ENCODE results near the gene OR10A7. TPM values are rescaled to one million over a fixed set of nuclear protein-coding genes. Genes with fewer than 3 reads are reported as not detected.

OR10A7 gene
- total and polyA plus RNA-seq, 2 donors (not counting 1 experiment from before 2014, with no cell fraction given) = not detected

GRCh38 chr12:55258303-55258702, 37.5 kb downstream of the OR10A7 start:
- no peak overlapping the region for H3K4me3 Mint-ChIP-seq
- CTCF ChIA-PET = no interaction called here
- H3K27me3 ChIP-seq (replicated peaks in 1 of 4; ENCODE audit: control extremely low read depth in 1 of 4, control insufficient read depth in 3 of 4, insufficient read depth in 4 of 4, low read length in 3 of 4) = peaks cover 0 to 2% (median 1%) of the 10 kb centered on the region in 4 experiments
- H3K9ac ChIP-seq (ENCODE audit: low read length) = no peak overlapping the region
- no peak overlapping the region for H3K4me3 ChIP-seq (ENCODE audit: control extremely low read depth in 1 of 5, extremely low read depth in 1 of 5, insufficient read depth in 1 of 5, low read depth in 2 of 5, low read length in 4 of 5)
- no peak overlapping the region for H3K4me2 ChIP-seq (replicated peaks; ENCODE audit: low read depth, low read length, poor library complexity, severe bottlenecking)
- POLR2A ChIA-PET = no interaction called here
- H3K27me3 Mint-ChIP-seq = peaks cover 9% of the 10 kb centered on the region
- ATAC-seq (ENCODE audit: low read depth) (no peak), DNase-seq (no peak)
- no peaks in the 10 kb centered on the region for H3K9me3 ChIP-seq (ENCODE audit: control extremely low read depth in 1 of 3, control insufficient read depth in 2 of 3, insufficient read depth in 1 of 3, low read length in 2 of 3)
- H2AFZ ChIP-seq (ENCODE audit: insufficient read depth, low read depth, low read length, poor library complexity, severe bottlenecking) = no peak overlapping the region
- no peak overlapping the region for H3K27ac ChIP-seq (ENCODE audit: low read length in 2 of 2)
- H3K9me3 Mint-ChIP-seq (ENCODE audit: insufficient read depth) = no peaks in the 10 kb centered on the region
- intact Hi-C loops (cut with micrococcal nuclease) = no loop called here
- TF ChIP-seq EZH2 (IDR thresholded peaks at IDR 0.05; ENCODE audit: borderline replicate concordance, insufficient read depth, low read depth, low read length, poor library complexity, severe bottlenecking) (no peak), CTCF (IDR thresholded peaks at IDR 0.05) (no peak)
- no peaks in the 10 kb centered on the region for H3K36me3 ChIP-seq (replicated peaks in 1 of 2; ENCODE audit: control extremely low read depth in 1 of 2, control insufficient read depth in 1 of 2, extremely low read depth in 1 of 2, insufficient read depth in 2 of 2, low read length in 1 of 2)
- H3K27ac Mint-ChIP-seq = no peak overlapping the region
- H3K4me1 ChIP-seq (ENCODE audit: control insufficient read depth in 2 of 2, insufficient read depth in 2 of 2, low read length in 2 of 2) = no peaks in the 10 kb centered on the region
- H3K4me1 Mint-ChIP-seq = no peaks in the 10 kb centered on the region
- H4K20me1 ChIP-seq (ENCODE audit: control insufficient read depth, insufficient read depth, low read length, poor library complexity, severe bottlenecking) = no peaks in the 10 kb centered on the region
- WGBS (ENCODE audit: insufficient coverage) = 83% methylated on average over 2 of the region's 2 CpGs
- no peaks in the 10 kb centered on the region for H3K79me2 ChIP-seq (ENCODE audit: control insufficient read depth, insufficient read depth, low read length)

Other genes starting within 250 kb of the OR10A7 start
- gene TESPA1, start 236.3 kb upstream of the OR10A7 start, total RNA-seq = 17.8 and 19.0 TPM in 2 replicates
- 8.4 and 9.5 TPM in 2 replicates for gene TESPA1, start 236.3 kb upstream of the OR10A7 start, polyA plus RNA-seq
- gene NEUROD4, start 201.1 kb upstream of the OR10A7 start, total RNA-seq = not detected in 2 replicates
- gene NEUROD4, start 201.1 kb upstream of the OR10A7 start, polyA plus RNA-seq = not detected in 2 replicates
- gene OR9K2, start 94.6 kb upstream of the OR10A7 start, total RNA-seq = not detected in 2 replicates
- not detected in 2 replicates for gene OR9K2, start 94.6 kb upstream of the OR10A7 start, polyA plus RNA-seq
- gene OR6C74, start 23.6 kb downstream of the OR10A7 start, total RNA-seq = not detected in 2 replicates
- not detected in 2 replicates for gene OR6C74, start 23.6 kb downstream of the OR10A7 start, polyA plus RNA-seq
- not detected in 2 replicates for gene OR6C6, start 75.5 kb downstream of the OR10A7 start, total RNA-seq
- gene OR6C6, start 75.5 kb downstream of the OR10A7 start, polyA plus RNA-seq = not detected in 2 replicates
- gene OR6C1, start 93.3 kb downstream of the OR10A7 start, total RNA-seq = not detected in 2 replicates
- gene OR6C1, start 93.3 kb downstream of the OR10A7 start, polyA plus RNA-seq = not detected in 2 replicates
- gene OR6C3, start 109.7 kb downstream of the OR10A7 start, total RNA-seq = not detected in 2 replicates
- not detected in 2 replicates for gene OR6C3, start 109.7 kb downstream of the OR10A7 start, polyA plus RNA-seq
- gene OR6C75, start 141.9 kb downstream of the OR10A7 start, total RNA-seq = not detected in 2 replicates
- gene OR6C75, start 141.9 kb downstream of the OR10A7 start, polyA plus RNA-seq = not detected in 2 replicates
- gene OR6C65, start 179.5 kb downstream of the OR10A7 start, total RNA-seq = not detected in 2 replicates
- gene OR6C65, start 179.5 kb downstream of the OR10A7 start, polyA plus RNA-seq = not detected in 2 replicates
- gene OR6C76, start 205.2 kb downstream of the OR10A7 start, total RNA-seq = not detected in 2 replicates
- not detected in 2 replicates for gene OR6C76, start 205.2 kb downstream of the OR10A7 start, polyA plus RNA-seq
- not detected in 2 replicates for gene OR6C2, start 223.1 kb downstream of the OR10A7 start, total RNA-seq
- not detected in 2 replicates for gene OR6C2, start 223.1 kb downstream of the OR10A7 start, polyA plus RNA-seq
- gene OR6C70, start 249.1 kb downstream of the OR10A7 start, total RNA-seq = not detected in 2 replicates
- not detected in 2 replicates for gene OR6C70, start 249.1 kb downstream of the OR10A7 start, polyA plus RNA-seq